ENCODE data around the gene PNPLA1. TPM values are rescaled to one million over a fixed set of nuclear protein-coding genes. Genes with fewer than 3 reads are reported as not detected.

Gene PNPLA1
- total RNA-seq, 1 experiment from 2014 or later: 0.10 TPM

DNA sequence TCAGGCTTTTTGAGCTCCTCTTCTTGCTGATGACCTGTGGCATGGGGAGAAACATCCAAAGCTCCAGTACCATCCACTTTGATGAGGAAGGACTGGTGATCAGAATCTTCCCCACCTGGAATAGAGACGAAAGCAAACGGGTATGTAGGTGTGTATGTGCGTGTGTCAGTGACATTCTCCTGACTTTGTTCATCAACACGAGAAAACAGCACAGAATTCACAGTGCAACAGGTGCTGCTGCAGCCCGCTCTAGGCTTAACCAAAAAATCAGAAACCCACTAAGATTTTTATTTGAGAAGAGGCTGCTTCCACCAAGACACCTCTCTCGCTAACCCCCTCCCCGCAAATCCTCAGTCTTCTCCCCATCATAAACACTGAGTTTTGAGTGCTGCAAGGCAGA, 58.7 kb downstream of the PNPLA1 start:
- Histone ChIP-seq H3K79me2 (ENCODE audit: insufficient read depth, low read length) (no peaks in the 10 kb centered on the region), H3K9ac (ENCODE audit: low read length) (no peak overlapping the region), H3K36me3 (ENCODE audit: control insufficient read depth in 1 of 2, insufficient read depth in 2 of 2, low read length in 2 of 2) (no peaks in the 10 kb centered on the region), H3K27me3 (ENCODE audit: insufficient read depth, low read length) (no peaks in the 10 kb centered on the region), H3K4me2 (ENCODE audit: low read length) (no peak overlapping the region), H3K9me3 (ENCODE audit: control insufficient read depth in 1 of 2, insufficient read depth in 1 of 2, low read depth in 1 of 2, low read length in 2 of 2) (no peaks in the 10 kb centered on the region), H3K4me1 (ENCODE audit: control insufficient read depth in 1 of 2, insufficient read depth in 2 of 2, low read length in 2 of 2) (no peaks in the 10 kb centered on the region), H3K9me2 (ENCODE audit: insufficient read depth) (no peaks in the 10 kb centered on the region), H4K20me1 (ENCODE audit: insufficient read depth) (no peaks in the 10 kb centered on the region), H3K4me3 (replicated peaks in 1 of 2; ENCODE audit: low read depth in 1 of 2, low read length in 2 of 2) (no peak overlapping the region), H3K27ac (ENCODE audit: low read depth, low read length) (no peak overlapping the region), H2AFZ (ENCODE audit: low read depth, low read length, poor library complexity, severe bottlenecking) (no peak overlapping the region)
- CTCF ChIA-PET: interaction anchor here (0.6 to 4.3 kb wide), 3 partner anchors 12 to 26 kb away, joined by 3 to 20 read pairs (median 4); no protein-coding TSS in a partner anchor
- POLR2A ChIA-PET: no interaction called here
- intact Hi-C loops (cut with micrococcal nuclease): no loop called here
- DNase-seq (ENCODE audit: low read depth, low spot score) (no peak), ATAC-seq (no peak)
- BruUV-seq (replicated peaks): no TSS peak
- RAD21 ChIA-PET (ENCODE audit: low non-redundant PET in 1 of 2, low total read pairs in 2 of 2, uncharacterized antibody in 2 of 2, unreplicated experiment in 2 of 2): no interaction called here
- TF ChIP-seq SRF (IDR thresholded peaks at IDR 0.05; ENCODE audit: low read depth) (no peak), MAX (IDR thresholded peaks at IDR 0.05) (no peak), ZNF274 (IDR thresholded peaks at IDR 0.05; ENCODE audit: low read depth, low read length) (no peak), EZH2phosphoT487 (IDR thresholded peaks at IDR 0.05; ENCODE audit: borderline replicate concordance) (no peak)
- TF ChIP-seq, protein P1, sequence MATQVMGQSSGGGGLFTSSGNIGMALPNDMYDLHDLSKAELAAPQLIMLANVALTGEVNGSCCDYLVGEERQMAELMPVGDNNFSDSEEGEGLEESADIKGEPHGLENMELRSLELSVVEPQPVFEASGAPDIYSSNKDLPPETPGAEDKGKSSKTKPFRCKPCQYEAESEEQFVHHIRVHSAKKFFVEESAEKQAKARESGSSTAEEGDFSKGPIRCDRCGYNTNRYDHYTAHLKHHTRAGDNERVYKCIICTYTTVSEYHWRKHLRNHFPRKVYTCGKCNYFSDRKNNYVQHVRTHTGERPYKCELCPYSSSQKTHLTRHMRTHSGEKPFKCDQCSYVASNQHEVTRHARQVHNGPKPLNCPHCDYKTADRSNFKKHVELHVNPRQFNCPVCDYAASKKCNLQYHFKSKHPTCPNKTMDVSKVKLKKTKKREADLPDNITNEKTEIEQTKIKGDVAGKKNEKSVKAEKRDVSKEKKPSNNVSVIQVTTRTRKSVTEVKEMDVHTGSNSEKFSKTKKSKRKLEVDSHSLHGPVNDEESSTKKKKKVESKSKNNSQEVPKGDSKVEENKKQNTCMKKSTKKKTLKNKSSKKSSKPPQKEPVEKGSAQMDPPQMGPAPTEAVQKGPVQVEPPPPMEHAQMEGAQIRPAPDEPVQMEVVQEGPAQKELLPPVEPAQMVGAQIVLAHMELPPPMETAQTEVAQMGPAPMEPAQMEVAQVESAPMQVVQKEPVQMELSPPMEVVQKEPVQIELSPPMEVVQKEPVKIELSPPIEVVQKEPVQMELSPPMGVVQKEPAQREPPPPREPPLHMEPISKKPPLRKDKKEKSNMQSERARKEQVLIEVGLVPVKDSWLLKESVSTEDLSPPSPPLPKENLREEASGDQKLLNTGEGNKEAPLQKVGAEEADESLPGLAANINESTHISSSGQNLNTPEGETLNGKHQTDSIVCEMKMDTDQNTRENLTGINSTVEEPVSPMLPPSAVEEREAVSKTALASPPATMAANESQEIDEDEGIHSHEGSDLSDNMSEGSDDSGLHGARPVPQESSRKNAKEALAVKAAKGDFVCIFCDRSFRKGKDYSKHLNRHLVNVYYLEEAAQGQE (IDR thresholded peaks at IDR 0.05; ENCODE audit: low read depth): no peak

DNA sequence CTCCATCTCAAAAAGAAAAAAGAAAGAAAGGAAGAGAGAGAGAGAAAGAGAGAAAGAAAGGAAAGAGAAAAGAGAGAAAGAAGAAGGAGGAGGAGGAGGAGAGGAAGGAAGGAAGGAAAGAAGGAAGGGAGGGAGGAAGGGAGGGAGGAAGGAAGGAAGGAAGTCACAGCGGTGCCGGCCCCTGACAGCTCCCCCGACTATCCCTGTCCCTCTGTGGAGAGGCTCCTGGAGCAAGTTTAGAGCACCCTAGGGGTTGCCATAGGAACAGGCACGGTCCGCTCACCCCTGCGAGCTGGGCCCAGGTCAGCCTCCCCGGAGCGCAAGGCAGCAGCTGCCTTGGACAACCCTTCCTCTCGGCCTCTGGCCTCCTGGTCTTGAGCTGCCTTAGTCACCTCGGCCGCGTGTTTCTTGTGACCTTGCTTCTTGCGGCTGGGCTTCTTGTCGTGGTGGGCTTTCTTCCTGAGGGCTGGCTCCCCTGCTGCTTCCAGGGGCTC, 60.0 kb downstream of the PNPLA1 start:
- H2AFZ ChIP-seq (ENCODE audit: low read depth, low read length, poor library complexity, severe bottlenecking): no peak overlapping the region
- RAD21 ChIA-PET (ENCODE audit: low non-redundant PET in 1 of 2, low total read pairs in 2 of 2, uncharacterized antibody in 2 of 2, unreplicated experiment in 2 of 2): no interaction called here
- H3K36me3 ChIP-seq (ENCODE audit: control insufficient read depth in 1 of 2, insufficient read depth in 2 of 2, low read length in 2 of 2): no peaks in the 10 kb centered on the region
- H3K4me1 ChIP-seq (ENCODE audit: control insufficient read depth in 1 of 2, insufficient read depth in 2 of 2, low read length in 2 of 2): no peaks in the 10 kb centered on the region
- H4K20me1 ChIP-seq (ENCODE audit: insufficient read depth): no peaks in the 10 kb centered on the region
- no peaks in the 10 kb centered on the region for H3K9me3 ChIP-seq (ENCODE audit: control insufficient read depth in 1 of 2, insufficient read depth in 1 of 2, low read depth in 1 of 2, low read length in 2 of 2)
- intact Hi-C loops (cut with micrococcal nuclease): no loop called here
- ATAC-seq (peak; percentile 40; the same call in 1 of the 2 replicates), DNase-seq (ENCODE audit: low read depth, low spot score) (no peak)
- H3K9me2 ChIP-seq (ENCODE audit: insufficient read depth): no peaks in the 10 kb centered on the region
- BruUV-seq (replicated peaks): no TSS peak
- POLR2A ChIA-PET: no interaction called here
- 0 out of 2 replicates have a peak, but pooled peaks cover 2% of the 10 kb centered on the region for H3K27me3 ChIP-seq (ENCODE audit: insufficient read depth, low read length)
- no peak overlapping the region for H3K4me3 ChIP-seq (replicated peaks in 1 of 2; ENCODE audit: low read depth in 1 of 2, low read length in 2 of 2)
- no peaks in the 10 kb centered on the region for H3K79me2 ChIP-seq (ENCODE audit: insufficient read depth, low read length)
- CTCF ChIA-PET: interaction anchor here (4.3 kb wide), 1 partner anchor 11 kb away, joined by 20 read pairs; no protein-coding TSS in a partner anchor
- no peak overlapping the region for H3K27ac ChIP-seq (ENCODE audit: low read depth, low read length)
- H3K9ac ChIP-seq (ENCODE audit: low read length): no peak overlapping the region
- H3K4me2 ChIP-seq (ENCODE audit: low read length): no peak overlapping the region
- TF ChIP-seq FOSL1 (IDR thresholded peaks at IDR 0.05; ENCODE audit: low read depth): no peak
- no peak for TF ChIP-seq SIN3A (IDR thresholded peaks at IDR 0.05; ENCODE audit: low read depth)
- TF ChIP-seq, protein P2, sequence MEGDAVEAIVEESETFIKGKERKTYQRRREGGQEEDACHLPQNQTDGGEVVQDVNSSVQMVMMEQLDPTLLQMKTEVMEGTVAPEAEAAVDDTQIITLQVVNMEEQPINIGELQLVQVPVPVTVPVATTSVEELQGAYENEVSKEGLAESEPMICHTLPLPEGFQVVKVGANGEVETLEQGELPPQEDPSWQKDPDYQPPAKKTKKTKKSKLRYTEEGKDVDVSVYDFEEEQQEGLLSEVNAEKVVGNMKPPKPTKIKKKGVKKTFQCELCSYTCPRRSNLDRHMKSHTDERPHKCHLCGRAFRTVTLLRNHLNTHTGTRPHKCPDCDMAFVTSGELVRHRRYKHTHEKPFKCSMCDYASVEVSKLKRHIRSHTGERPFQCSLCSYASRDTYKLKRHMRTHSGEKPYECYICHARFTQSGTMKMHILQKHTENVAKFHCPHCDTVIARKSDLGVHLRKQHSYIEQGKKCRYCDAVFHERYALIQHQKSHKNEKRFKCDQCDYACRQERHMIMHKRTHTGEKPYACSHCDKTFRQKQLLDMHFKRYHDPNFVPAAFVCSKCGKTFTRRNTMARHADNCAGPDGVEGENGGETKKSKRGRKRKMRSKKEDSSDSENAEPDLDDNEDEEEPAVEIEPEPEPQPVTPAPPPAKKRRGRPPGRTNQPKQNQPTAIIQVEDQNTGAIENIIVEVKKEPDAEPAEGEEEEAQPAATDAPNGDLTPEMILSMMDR (IDR thresholded peaks at IDR 0.05 in 2 of 3, conservative IDR thresholded peaks at IDR 0.05 in 1 of 3; ENCODE audit: borderline replicate concordance in 1 of 3, insufficient read depth in 1 of 3, low read depth in 2 of 3, low read length in 2 of 3): no peak
- no peak for TF ChIP-seq POLR2AphosphoS5 (IDR thresholded peaks at IDR 0.05; ENCODE audit: low read depth, low read length)
- no peak for TF ChIP-seq CEBPB (IDR thresholded peaks at IDR 0.05; ENCODE audit: low read depth)
- TF ChIP-seq RAD21 (IDR thresholded peaks at IDR 0.05; ENCODE audit: low read depth): no peak
- no peak for TF ChIP-seq SRF (IDR thresholded peaks at IDR 0.05; ENCODE audit: low read depth)
- no peak for TF ChIP-seq YY1 (IDR thresholded peaks at IDR 0.05; ENCODE audit: extremely low read depth, insufficient replicate concordance, low read depth, low read length)
- TF ChIP-seq EZH2 (IDR thresholded peaks at IDR 0.05): no peak
- no peak for TF ChIP-seq SP1 (IDR thresholded peaks at IDR 0.05; ENCODE audit: low read depth)
- no peak for TF ChIP-seq ZFX (IDR thresholded peaks at IDR 0.05)
- TF ChIP-seq, protein P3, sequence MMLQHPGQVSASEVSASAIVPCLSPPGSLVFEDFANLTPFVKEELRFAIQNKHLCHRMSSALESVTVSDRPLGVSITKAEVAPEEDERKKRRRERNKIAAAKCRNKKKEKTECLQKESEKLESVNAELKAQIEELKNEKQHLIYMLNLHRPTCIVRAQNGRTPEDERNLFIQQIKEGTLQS (IDR thresholded peaks at IDR 0.05): no peak

All from HCT116 (cell line).